HG02642 (cell line): Measurements from ENCODE around the gene TLE7.
A peak's percentile ranks its signal among the peaks of the same experiment; 100 is the strongest.

Source experiments
- ATAC-seq: cut with Tn5 transposase; IDR thresholded peaks from one replicate; pipeline ENCODE4 v1.9.1; 2021; ENCODE audit warnings: mild to moderate bottlenecking; ENCODE audit not compliant: unreplicated experiment, poor library complexity

Gene TLE7

GRCh38 chr16:71442051-71442440 lies at the start of gene TLE7:
TLE7 (minus strand) TSS chr16:71442054; CDS start chr16:71433324, 8,730 bp downstream.
- ATAC-seq: no peak

- no peak for ATAC-seq
Measured at GRCh38 chr16:71491054-71491453, 49.2 kb upstream of the TLE7 start.

- ATAC-seq: no peak
Measured at GRCh38 chr16:71490361-71490760, 48.5 kb upstream of the TLE7 start.

- ATAC-seq: no peak
Measured at GRCh38 chr16:71489122-71489521, 47.3 kb upstream of the TLE7 start, which contains the start of gene ZNF19. ZNF19 (minus strand) TSS chr16:71489324; CDS start chr16:71482114, 7,210 bp downstream.

GRCh38 chr16:71484006-71484893 lies 42.4 kb upstream of the TLE7 start:
- ATAC-seq: peak; percentile 90

- ATAC-seq: no peak
Measured at GRCh38 chr16:71482569-71482968, 40.7 kb upstream of the TLE7 start.

- no peak for ATAC-seq
Measured at GRCh38 chr16:71480956-71481355, 39.1 kb upstream of the TLE7 start.

- no peak for ATAC-seq
Measured at GRCh38 chr16:71479420-71479819, 37.6 kb upstream of the TLE7 start.

- no peak for ATAC-seq
Measured at GRCh38 chr16:71476457-71477124, 34.7 kb upstream of the TLE7 start.

GRCh38 chr16:71474864-71475263 lies 33.0 kb upstream of the TLE7 start:
- no peak for ATAC-seq

- no peak for ATAC-seq
Measured at GRCh38 chr16:71473891-71474290, 32.0 kb upstream of the TLE7 start.

GRCh38 chr16:71472931-71473330 lies 31.1 kb upstream of the TLE7 start:
- no peak for ATAC-seq

GRCh38 chr16:71472051-71472450 lies 30.2 kb upstream of the TLE7 start:
- no peak for ATAC-seq

- ATAC-seq: no peak
Measured at GRCh38 chr16:71467810-71468209, 26.0 kb upstream of the TLE7 start.

- ATAC-seq: no peak
Measured at GRCh38 chr16:71464231-71464630, 22.4 kb upstream of the TLE7 start.

GRCh38 chr16:71461686-71462648 lies 20.1 kb upstream of the TLE7 start, which contains the start of gene ZNF23:
ZNF23 (minus strand) TSS chr16:71462247; CDS start chr16:71456796, 5,451 bp downstream.
- ATAC-seq: peak; percentile 99

- ATAC-seq: no peak
Measured at GRCh38 chr16:71460941-71461340, 19.1 kb upstream of the TLE7 start.

GRCh38 chr16:71460236-71460635 lies 18.4 kb upstream of the TLE7 start:
- no peak for ATAC-seq

- no peak for ATAC-seq
Measured at GRCh38 chr16:71459510-71459909, 17.7 kb upstream of the TLE7 start.

- no peak for ATAC-seq
Measured at GRCh38 chr16:71456801-71457200, 14.9 kb upstream of the TLE7 start.
